CD1c-positive myeloid dendritic cell (primary cell): Measurements from ENCODE around the gene ILDR1.
"Not testable (repeated sequence)": the region's sequence is repeated elsewhere in the genome, so short reads cannot be mapped to it uniquely, and the experiment has no call there.

ENCODE experiments used
- DNase-seq: peaks from one replicate; pipeline ENCODE4 v3.0.0-alpha.2; 2016; ENCODE audit errors: extremely low spot score

The ILDR1 gene

GRCh38 chr3:122021811-122022401 is at the start of gene ILDR1:
Gene ILDR1, minus strand, starts transcription at chr3:122022247. Its CDS starts 170 bp downstream, at chr3:122022077.
- DNase-seq, result no peak

- DNase-seq, result peak; percentile 78
These were observed 45.7 kb upstream of the ILDR1 start for GRCh38 chr3:122067588-122068240.

- peak; percentile 69 for DNase-seq
These were observed 45.1 kb upstream of the ILDR1 start for GRCh38 chr3:122067214-122067550.

GRCh38 chr3:122066331-122067213 is 44.5 kb upstream of the ILDR1 start:
- DNase-seq, result peak; percentile 58

- DNase-seq, result peak; percentile 81
These were observed 42.3 kb upstream of the ILDR1 start for GRCh38 chr3:122064326-122064725.

GRCh38 chr3:122063908-122064307 is 41.9 kb upstream of the ILDR1 start:
- peak; percentile 83 for DNase-seq

- DNase-seq, result peak; percentile 90
These were observed 38.1 kb upstream of the ILDR1 start for GRCh38 chr3:122060040-122060698.

- DNase-seq, result no peak
These were observed 36.2 kb upstream of the ILDR1 start for GRCh38 chr3:122058294-122058693.

GRCh38 chr3:122057671-122058070 is 35.6 kb upstream of the ILDR1 start:
- DNase-seq, result peak; percentile 71

GRCh38 chr3:122055215-122055614 is 33.2 kb upstream of the ILDR1 start, which contains the start of gene CD86:
Gene CD86, plus strand, starts transcription at chr3:122055362. Its CDS starts 128 bp downstream, at chr3:122055490.
- DNase-seq, result peak; percentile 91

- DNase-seq, result peak; percentile 13
These were observed 30.9 kb upstream of the ILDR1 start for GRCh38 chr3:122052968-122053367.

- not testable (repeated sequence) for DNase-seq
These were observed 25.7 kb upstream of the ILDR1 start for GRCh38 chr3:122047773-122048172.

GRCh38 chr3:122047296-122047695 is 25.2 kb upstream of the ILDR1 start:
- DNase-seq, result not testable (repeated sequence)

GRCh38 chr3:122033023-122033422 is 11.0 kb upstream of the ILDR1 start:
- no peak for DNase-seq

GRCh38 chr3:122032531-122032930 is 10.5 kb upstream of the ILDR1 start:
- no peak for DNase-seq

GRCh38 chr3:122031123-122031468 is 9.0 kb upstream of the ILDR1 start:
- no peak for DNase-seq

GRCh38 chr3:122030381-122031122 is 8.5 kb upstream of the ILDR1 start:
- DNase-seq, result no peak

GRCh38 chr3:122025296-122025695 is 3.2 kb upstream of the ILDR1 start:
- DNase-seq, result no peak

- DNase-seq, result no peak
These were observed 2.8 kb upstream of the ILDR1 start for GRCh38 chr3:122024800-122025199.

GRCh38 chr3:122023335-122023910 is 1.4 kb upstream of the ILDR1 start:
- peak; percentile 30 for DNase-seq

GRCh38 chr3:122021037-122021436 is 1.0 kb downstream of the ILDR1 start:
- DNase-seq, result no peak
